ENCODE results near the gene ARMC6.
A peak's percentile ranks its signal among the peaks of the same experiment; 100 is the strongest.

The ARMC6 gene

DNA sequence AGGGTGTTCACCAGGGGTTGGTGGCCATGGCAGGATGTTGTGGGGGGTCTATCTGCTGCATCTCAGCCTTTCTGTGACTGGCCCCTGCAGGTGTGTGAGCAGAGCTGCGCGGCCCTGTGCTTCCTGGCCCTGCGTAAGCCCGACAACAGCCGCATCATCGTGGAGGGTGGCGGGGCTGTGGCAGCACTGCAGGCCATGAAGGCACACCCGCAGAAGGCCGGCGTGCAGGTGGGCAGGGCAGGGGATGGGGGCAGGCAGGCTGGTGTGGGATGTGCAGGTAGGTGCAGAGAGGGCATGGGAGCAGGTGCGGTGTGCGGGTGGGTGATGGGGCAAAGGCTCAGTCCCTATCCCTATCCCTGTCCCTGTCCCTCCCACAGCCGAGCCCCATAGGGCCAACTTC is 22.3 kb downstream of the ARMC6 start:
- no peak for DNase-seq

DNA sequence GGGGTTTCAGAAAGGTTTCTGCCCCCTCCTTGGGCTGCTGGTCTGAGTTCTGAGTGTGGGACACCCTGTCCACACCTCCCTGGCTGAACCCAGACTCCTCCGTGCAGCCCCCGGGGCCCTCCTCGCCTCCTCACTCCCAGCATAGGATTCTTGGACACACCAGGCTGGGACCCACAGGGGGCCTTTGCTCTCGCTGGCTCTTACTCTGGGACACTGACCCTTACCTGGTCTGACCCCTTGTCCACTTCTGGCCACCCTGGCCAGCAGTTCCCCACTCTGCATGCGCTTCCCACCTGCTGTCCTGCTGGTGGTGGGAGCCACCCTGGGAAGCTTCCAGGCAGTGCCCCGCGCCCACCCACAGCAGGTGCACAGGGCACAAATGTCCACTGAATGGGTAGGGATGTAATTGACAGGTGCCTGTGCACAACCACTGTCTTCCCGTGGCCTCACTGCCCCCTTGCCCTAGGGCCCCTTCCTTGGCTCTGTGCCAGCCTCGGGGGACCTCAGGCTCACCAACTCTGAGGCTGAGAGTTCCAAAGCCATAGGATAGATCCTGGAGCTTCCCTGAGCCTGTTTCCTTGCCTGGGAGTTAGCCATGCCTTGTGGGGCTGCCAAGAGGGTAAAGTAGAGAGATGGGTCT is 23.4 kb downstream of the ARMC6 start:
- no peak for DNase-seq

DNA sequence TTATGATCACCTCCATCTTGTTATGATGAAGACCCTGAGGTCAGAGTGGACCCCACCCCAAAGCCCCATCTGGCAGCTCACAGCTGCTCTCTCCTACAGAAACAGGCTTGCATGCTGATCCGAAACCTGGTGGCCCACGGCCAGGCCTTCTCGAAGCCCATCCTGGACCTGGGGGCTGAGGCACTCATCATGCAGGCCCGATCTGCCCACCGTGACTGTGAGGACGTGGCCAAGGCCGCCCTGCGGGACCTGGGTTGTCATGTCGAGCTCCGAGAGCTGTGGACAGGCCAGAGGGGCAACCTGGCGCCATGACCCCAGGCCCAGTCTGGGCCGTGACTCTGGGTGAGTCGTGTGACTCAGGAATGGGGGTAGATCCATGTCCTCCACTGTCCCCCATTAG is 23.9 kb downstream of the ARMC6 start:
- DNase-seq: no peak

DNA sequence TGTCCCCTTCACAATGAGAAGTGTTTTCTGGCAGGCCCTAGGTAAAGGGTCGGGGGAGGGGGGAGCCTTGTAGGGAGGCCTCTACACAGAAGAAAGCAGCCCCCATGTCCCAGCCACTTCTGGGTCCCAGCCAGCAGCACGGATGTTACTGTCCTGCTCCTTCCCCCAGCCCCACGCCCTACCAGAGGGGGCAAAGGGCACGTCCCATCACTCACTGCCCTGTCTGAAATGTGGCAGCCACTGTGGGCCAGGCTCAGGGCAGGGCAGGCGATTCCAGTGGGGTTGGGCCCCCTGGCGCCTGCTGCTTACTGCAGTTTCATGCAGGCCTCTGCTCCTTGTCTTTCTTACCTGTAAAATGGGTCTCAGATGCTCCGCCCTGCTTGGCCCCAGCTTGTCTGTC is 24.3 kb downstream of the ARMC6 start:
- DNase-seq: no peak

DNA sequence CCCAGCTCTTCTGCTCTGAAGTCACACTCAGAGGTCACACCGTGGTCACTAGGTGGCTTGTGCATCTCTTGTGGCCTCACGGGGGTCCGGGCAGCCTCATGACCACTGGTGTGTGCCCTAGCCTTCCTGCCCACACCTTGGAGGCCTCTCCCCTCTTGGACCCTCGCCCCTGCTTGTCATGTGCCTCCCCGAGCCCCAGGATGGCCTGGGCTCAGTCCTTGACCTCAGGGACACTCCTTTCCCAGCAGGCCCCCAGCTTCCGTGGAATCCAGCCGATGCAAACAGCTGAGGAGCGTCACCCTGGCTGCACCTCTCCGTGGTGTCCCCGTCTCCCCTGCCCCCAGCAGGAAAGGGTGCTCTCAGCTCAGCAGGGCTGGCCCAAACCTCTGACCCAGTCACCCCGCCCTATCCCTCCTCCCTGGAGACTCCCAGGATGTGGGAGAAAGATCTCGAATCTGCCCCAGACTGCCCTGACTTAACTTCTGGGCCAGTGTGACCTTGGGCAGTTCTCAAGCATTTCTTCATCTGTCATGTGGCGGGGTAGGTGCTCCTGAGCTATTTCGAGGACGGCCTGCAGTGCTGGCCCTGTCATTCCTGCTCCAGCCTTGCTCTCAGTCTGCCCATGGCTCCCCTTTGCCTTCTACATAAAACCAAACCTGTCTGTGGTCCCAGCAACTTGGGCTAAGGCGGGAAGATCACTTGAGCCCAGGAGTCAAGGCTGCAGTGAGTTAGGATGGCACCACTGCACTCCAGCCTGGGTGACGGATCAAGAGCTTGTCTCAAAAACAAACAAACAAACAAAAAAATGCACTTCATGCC is 25.8 kb downstream of the ARMC6 start:
- no peak for DNase-seq

DNA sequence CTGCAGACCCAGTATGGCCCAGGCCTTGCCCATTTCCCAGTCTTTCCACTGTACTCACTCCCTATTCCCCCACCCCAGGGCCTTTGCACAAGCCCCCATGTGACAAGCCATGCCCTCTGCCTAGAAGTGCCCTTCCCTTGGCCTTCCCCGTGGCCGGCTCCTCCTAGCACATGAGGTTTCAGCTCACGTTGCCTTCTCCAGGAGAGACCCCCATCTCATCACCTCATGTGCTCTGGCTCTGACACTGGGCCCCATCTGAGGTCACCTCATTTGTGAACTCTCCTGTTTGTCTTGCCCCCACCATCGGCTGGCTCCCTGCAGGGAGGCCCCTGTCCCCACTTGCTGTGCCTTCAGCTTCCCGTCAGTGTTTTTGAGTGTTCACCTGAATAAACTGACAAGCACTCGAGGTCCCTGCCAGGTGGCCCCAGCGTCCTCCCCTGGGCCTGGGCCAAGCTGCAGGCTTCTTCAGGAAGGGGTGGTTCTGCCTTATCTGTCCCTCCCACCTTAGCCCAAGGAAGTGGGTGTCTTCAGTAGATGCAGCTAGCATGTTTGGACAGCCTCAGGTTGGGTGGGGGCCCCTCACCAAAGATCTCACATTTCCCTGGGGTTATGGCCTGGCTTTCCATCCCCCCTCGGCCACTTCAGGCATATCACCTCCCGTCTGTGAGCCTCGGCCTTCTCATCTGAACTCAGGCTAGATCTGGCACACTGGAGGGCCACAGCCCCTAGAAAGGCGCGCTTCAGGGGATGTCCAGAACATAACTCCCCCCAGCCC is 26.6 kb downstream of the ARMC6 start:
- no peak for DNase-seq

DNA sequence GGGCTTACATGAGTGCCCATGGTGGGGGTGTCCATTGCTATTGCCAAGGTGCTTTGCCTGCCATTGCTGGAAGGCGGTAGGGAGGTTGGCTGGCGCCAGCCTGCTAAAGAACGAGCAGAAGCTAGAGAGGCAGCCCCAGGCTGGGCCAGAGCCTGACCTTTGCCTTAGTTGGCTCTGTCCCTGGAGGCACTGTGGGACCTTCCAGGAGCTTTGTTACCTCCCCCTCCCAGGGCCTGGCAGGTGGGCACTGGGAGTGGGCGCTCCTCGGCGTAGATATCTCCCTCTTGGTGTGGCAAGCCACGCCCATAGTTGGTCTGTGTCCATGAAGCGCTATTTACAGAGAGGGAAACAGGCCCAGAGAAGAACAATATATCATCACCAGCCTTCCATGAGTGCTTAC is 28.1 kb downstream of the ARMC6 start:
- DNase-seq: no peak

DNA sequence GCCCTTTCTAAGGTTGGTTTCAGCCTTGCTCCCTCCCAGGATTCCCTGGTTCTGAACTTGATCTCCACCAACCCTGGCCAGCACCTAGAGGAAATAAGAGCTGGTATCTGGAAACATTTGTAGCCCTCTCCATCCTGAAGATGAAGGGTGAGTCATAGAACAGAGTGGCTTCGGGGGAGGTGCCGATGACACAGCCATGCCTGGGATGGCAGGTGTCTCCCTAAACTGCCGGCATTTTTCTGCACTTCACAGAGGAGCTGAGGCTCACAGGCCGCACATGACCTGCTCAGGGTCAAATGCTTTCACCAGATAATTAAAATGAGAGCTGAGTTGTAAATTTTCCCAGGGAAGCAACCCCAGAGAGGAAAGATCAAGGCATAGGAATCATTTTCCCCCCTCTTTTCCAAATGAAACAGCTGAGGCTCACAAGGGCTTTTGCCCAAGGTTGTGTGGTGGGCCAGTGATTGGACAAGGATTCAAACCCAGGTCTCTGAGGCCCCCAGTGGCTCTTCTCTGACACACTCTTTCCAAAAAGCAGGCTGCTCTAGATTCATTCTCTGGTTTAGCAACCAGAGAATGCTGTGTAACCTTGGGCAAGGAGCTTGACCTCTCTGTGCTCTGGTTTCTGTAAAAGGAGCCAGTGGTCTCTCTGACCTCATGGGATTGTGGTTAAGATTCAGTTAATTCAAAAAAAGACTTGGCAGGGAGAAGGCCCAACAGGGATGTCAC is 29.2 kb downstream of the ARMC6 start:
- no peak for DNase-seq

DNA sequence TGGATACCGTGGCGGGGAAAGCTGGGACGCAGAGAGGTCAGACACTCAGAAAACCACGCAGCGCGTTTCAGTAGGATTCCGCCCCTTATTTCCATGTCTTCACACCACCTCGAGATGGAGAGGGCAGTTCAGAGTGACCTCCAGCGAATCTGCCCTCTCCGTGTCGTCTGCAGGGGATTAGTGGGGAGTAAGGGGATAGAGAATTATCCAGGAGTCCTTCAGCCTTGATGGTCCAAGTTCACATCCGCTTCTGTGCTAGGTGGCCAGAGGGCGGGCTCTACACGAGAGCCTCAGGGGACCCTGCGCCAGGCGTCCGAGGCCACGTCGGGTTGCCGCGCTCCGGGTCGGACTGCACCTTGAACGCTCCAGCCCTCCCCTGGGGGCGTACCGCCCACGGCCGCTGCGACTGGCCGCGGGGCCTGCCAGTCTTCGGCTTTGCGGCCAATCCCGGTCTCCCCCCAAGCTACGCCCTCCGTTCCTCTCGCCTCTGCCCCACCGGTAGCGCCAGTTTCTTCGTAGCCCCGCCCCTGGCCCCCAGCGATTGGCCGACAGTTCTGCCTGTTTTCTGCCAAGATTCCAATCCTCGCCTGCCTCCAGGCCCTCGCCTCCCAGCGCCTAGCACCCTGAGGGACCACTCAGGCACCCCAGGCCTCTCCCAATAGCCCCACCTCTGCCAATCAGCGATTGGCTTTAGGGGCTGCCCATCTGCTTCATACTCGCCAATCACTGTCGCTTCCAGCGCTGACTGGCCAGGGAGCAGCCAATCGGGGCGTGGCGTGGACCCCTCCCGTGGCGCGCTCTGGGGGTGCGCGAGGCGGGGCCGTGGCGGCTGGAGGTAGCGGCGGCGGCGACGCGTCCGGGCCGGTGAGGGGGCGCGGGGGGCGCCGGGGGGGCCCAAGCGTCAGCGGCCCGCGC is 30.0 kb downstream of the ARMC6 start, which contains the start of gene SLC25A42:
Gene SLC25A42 (plus strand): TSS at position 812 of the 915 bp plus-strand sequence. CDS start 32,131 bp downstream, outside the sequence.
- peak; percentile 99 to 100 for DNase-seq

DNA sequence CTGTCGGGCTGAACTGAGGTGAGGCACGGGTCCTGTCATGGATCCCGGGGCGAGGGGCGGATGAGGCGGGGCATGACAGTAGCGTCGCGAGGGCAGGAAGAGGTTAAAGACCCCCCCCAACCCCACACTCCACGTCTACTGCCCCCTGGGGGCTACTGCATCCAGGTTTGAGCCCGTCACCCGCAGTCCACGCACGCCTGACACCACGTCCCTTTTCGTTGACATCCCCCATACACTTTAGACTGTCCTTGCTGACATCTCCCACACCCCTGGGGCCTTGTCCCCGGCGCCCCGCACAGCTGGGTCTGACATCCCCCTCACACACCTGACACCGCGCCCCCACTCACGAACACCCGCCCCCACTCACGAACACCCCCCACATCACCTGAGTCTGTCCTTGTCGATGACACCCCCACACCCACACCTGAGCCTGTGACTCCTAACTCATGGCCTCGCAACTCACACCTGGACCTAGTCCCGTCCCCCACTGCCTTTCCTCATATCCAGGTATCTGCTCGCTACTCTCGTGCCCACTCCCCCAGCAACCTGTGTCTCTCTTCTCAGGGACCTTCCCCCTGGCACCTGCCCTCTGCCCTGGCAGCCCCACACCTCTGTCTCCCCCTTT is 30.8 kb downstream of the ARMC6 start:
- peak in 1 of 2 experiments; percentile 78 for DNase-seq

DNA sequence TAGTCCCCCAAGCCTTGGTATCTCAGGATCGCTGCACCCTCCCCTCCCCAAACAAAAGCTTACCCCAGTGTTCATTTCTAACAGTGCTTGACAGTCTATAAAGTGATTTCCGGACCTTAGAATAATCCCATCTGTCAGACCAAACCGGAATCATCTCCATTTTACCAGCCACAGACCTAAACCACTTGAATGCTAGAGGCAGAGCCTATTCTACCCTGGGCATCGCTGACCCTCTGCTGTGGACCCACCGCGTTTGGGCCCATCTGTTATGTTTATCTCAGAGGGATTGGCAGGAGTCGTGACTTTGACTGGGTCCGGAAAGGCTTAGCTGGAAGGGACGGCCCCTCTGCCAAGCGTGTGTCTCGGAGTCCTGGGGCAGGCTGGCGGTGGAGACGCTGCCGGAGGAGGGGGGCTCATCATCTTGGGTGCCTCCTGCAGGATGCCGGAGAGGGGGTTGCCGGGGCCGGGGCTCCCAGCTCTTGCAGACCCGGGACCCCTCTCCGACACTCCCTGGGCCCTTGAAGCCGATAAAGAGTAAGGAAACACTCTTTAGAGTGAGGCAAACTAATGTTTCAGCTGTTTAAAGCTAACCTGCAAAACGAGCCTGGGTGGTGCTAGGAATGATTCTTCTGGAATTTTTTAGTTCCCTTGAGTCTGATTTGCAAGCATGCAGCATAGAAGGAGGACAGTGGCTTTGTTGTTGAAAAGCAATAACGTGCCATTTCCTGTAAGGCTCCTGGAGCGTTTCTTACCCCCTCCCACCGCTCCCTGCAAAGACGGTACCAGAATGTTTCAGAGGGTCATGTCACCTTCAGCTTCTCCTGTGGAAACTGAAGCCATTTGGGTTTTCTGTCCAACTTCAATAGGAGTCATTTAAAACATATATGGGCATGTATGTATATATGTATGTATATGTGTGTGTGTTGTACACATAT is 31.7 kb downstream of the ARMC6 start:
- peak; percentile 4 to 7 for DNase-seq

DNA sequence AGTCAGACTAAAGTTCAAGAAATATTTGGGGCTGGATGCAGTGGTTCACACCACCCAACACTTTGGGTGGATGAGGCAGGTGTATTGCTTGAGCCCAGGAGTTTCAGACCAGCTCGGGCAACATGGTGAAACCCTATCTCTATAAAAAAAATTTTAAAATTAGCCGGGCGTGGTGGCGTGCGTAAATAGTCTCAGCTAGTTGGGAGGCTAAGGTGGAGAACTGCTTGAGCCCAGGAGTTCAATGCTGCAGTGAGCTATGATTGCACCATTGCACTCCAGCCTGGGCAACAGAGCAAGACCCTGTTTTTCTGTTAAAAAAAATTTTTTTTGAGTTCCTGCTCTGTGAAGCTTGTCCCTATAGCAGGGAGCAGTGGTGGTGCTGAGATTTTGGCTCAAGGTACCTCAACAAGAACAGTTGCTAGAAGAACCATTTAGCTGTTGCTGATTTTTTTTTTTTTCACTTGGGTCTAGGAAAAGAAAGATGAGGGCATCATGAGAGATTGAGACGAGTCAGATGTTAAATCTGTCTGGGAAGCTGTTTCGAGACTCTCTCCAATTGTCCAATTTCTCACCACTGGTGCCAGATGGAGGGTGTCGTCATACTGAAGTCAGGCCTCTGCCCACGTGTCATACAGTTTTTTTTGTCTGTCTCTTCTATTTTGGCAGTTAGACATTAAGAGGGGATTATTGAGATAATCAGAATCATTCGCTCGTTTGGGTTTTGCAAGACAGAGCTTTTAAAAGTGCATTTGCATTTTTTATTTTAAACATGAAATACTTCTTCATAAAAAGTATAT is 34.1 kb downstream of the ARMC6 start:
- DNase-seq: peak; percentile 24 to 69

DNA sequence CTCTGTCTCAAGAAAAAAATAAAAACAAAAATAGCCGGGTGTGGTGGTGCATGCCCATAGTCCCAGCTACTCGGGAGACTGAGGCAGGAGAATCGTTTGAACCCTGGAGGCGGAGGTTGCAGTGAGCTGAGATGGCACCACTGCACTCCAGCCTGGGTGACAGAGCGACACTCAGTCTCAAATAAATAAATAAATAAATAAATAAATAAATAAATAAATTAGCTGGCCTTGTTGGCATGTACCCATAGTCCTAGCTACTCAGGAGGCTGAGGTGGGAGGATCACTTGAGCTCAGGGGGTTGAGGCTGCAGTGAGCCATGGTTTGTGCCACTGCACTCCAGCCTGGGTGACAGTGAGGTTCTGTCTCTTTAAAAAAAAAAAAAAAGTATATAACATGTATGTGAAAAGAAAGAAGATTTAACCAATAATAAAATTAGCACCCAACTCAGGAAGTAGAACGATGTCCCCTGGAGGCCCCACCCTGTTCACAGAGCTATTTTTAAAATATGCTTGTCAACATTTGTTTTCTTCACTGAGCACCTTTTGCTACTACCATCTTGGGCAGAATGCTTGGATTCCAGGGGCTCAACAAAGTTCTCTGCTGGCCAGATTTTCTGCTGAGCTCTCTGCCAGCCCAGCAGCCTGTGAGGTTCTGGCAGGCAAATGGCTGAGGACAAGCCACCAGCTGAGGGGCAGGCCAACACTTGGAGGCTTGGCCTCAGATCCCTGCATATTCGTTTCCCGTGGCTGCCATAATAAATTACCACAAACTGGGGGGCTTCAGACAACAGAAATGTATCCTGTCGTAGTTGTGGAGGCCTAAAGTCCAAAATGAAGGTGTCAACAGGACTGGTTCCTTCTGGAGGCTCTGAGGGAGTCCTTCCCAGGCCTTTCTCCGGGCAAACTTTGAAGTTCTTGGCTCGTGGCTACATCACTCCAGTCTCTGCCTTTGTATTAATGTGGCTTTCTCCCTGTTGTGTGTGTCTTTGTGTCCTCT is 35.6 kb downstream of the ARMC6 start:
- peak in 1 of 2 experiments; percentile 42 for DNase-seq

DNA sequence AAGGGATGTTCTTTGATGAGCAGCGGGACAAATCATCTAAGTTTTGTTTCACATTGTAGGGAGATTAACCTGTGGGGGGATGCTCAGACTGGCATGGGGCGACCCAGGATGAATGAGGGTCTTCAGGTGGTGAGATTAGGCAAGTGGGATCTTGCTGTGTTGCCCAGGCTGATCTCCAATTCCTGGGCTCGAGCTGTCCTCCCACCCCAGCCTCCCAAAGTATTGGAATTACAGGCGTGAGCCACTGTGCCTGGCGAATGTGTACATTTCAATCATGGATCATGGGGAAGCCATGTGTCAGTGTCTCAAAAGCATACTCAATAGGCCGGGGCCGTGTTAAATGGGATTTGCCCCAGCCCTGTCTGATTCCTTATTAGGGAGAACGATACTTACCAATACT is 38.5 kb downstream of the ARMC6 start:
- DNase-seq: no peak

DNA sequence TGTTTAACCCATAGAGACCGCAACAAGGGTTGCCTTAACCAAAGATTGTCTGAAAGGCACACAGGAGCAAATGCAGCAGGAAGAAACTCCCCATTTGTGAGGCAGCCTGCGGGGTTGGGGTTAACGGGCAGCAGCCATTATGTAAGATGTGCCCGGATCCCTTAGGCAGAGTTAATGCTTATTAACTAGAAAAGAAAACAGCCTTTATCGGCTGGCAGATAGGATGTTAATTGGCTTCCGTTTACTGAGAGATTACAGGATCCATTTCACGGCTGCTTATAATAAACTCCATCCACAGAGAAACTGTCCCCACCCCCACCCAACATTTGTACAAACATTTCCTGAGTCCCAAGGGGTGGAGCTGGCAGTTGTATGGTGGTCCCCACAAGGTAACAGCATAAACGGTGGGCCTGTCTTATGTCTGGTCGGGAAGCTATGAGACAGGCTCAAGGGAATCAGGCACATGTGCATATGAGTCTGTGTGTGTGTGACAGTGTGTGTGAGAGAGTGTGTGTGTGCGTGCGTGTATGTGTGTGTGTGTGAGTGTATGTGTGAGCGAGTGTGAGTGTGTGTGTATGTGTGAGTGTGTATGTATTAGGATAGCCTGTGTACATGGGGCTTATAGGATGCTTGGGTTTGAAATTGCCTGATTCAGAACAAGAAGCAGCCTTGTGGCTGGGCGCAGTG is 40.9 kb downstream of the ARMC6 start:
- no peak for DNase-seq

DNA sequence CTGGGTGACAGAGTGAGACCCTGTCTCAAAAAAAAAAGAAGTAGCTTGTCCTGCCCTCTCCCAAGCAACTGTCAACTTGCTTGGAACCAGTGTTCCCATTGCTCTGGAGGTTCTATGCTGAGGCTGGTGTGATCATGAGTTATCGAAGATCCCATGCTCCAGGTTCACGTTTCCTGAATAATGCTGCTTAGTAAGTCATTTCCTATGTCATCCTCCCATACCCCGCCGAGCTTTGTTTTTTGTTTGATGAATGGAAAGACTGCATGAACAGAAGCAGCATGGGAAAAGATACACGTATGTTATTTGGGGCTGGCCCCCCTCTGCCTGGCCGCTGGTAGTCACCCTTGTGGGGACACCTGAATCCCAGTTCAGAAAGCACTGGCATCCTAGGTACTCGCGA is 41.7 kb downstream of the ARMC6 start:
- no peak for DNase-seq

DNA sequence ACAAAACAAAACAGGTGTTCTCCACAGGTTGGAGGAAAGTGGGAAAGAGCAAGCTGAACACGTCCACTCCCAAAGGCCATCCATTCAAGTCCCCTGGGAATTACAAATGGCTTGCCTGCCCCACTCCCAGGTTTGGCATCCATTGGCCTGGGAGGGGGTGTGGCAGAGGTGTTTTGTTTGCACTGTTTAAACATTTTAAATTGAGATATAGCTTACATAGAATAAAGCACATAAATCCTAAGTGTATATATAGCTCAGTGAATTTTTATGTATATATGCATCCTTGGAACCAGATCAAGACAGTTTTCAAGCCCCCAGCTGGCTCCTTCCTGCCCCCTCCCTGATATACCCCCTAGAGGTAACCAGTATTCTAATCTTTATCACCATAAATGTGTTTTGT is 43.1 kb downstream of the ARMC6 start:
- no peak for DNase-seq

Measured in NCI-H446 (cell line).